HFF-Myc (cell line): ENCODE measurements around the gene PRKCA.
"Not testable (repeated sequence)": the region's sequence is repeated elsewhere in the genome, so short reads cannot be mapped to it uniquely, and the experiment has no call there.

ENCODE experiments used
- DNase-seq: peaks from one replicate; pipeline ENCODE4 v3.0.0-alpha.2; 2011; ENCODE audit warnings: low read depth; ENCODE audit errors: extremely low read depth
- H3K4me3 ChIP-seq: replicated peaks from 2 replicates; pipeline ENCODE4 v1.5.1; 2011; ENCODE audit warnings: low read depth, mild to moderate bottlenecking, control low read depth, low read length
- TF ChIP-seq, protein P1 (sequence below): IDR thresholded peaks from 2 replicates; pipeline ENCODE4 v1.5.1; 2012; ENCODE audit warnings: mild to moderate bottlenecking, low read depth, low read length, control low read depth; ENCODE audit errors: missing control alignments

Gene PRKCA

DNA sequence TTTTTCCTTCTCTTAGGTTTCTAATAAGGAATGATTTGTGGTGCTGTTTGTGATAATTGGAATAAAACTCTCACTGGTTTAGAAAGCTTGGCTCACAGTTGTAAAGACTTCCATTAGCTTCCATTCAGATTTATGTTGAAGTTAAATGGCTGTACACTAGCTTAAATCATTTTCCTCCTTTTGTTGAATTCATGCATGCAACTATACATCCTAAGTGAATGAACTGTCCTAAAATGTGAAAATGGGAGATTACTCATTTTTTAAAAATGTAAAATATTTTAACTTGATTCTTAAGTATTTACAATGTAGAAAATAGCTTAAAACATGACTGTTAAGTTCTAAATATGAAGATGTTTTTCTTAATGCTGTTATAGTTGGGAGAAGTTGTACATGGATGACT, 15.2 kb downstream of the PRKCA start:
- TF ChIP-seq, protein P1, sequence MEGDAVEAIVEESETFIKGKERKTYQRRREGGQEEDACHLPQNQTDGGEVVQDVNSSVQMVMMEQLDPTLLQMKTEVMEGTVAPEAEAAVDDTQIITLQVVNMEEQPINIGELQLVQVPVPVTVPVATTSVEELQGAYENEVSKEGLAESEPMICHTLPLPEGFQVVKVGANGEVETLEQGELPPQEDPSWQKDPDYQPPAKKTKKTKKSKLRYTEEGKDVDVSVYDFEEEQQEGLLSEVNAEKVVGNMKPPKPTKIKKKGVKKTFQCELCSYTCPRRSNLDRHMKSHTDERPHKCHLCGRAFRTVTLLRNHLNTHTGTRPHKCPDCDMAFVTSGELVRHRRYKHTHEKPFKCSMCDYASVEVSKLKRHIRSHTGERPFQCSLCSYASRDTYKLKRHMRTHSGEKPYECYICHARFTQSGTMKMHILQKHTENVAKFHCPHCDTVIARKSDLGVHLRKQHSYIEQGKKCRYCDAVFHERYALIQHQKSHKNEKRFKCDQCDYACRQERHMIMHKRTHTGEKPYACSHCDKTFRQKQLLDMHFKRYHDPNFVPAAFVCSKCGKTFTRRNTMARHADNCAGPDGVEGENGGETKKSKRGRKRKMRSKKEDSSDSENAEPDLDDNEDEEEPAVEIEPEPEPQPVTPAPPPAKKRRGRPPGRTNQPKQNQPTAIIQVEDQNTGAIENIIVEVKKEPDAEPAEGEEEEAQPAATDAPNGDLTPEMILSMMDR, result no peak
- H3K4me3 ChIP-seq, result no peak overlapping the region
- DNase-seq, result no peak

DNA sequence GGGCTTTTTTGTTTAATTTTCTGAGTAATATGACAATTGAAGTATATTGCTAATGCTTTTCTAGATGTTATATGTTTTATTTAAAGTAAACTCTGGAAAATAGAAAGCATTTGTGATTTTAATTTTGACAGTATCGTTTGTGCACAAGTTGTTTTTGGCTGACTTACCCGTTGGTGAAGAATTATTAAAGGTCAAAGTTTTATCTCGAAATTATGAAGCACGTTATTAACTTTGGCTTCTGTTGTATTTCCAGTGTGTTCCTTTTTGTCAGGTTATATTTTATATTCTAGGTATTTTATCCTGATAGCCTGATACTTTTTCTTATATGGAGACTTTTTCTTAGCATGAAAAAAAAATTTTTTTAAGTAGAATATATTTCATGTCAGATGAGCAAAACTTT, 16.8 kb downstream of the PRKCA start:
- no peak overlapping the region for H3K4me3 ChIP-seq
- TF ChIP-seq, protein P1, result no peak
- DNase-seq, result no peak

DNA sequence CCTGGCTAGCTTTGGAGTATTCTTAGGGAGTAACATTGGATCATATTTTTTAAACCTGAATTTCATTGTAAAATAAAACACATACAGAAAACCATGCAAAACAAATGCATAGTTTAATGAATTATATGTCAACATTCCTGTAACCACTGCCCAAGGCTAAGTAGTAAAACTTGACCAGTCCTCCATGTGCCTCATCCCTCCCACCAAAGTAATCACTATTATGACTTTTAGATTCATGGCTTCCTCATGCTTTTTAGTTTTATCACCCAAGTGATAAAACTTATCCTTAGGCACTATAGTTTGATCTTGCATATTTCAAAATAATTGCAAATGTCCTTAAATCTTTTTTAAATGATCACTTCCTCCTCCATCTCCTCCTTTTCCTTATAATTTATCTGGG, 20.4 kb downstream of the PRKCA start:
- no peak for DNase-seq
- H3K4me3 ChIP-seq, result no peak overlapping the region
- TF ChIP-seq, protein P1, result no peak

DNA sequence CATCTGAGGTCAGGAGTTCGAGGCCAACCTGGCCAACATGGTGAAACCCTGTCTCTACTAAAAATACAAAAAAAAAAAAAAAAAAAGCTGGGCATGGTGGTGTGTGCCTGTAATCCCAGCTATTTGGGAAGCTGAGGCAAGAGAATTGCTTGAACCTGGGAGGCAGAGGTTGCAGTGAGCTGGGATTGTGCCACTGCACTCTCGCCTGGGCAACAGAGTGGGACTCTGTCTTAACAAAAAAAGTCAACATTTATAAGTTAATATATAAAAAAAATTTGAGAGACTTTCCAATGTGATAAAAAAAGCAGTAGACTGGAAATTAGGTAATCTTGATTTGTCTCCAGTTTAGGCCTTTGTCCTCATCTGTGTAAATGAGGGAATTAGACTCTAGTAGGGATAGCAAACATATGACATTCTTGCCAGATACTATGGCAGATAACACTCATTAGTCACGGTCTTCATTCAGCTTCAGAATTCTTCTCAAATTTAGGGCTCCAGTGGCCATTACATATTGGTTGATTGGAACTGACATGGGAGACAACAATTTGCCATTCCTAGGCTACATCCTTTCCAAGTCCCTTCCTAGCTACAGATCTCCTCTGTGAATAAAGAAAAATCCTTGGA, 22.1 kb downstream of the PRKCA start:
- H3K4me3 ChIP-seq, DNase-seq: not testable (repeated sequence)

DNA sequence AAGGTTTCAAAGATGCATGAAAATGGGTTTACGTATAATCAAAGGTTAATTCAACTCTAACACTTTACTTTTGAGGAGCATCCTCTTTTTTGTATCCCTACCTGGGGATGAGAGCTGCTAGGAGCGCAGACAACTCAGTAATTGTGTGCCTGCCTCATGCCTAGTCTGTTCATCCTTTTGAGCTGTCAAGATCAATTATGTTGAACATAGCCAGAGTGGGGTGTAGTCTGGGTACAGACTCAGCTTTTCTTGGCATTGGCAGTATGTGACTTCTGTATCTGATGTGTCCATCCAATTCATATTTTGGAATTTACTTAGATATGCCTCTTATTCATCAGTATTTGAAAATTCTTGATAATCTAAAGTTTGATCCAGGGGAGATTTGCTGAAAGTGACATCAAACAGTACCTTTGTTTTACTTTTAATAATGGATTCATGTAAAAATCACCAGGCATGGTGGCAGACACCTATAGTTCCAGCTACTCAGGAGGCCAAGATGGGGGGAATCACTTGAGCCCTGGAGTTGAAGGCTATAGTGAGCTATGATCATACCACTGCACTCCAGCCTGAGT, 24.1 kb downstream of the PRKCA start:
- no peak overlapping the region for H3K4me3 ChIP-seq
- DNase-seq, result no peak
- TF ChIP-seq, protein P1, result no peak

DNA sequence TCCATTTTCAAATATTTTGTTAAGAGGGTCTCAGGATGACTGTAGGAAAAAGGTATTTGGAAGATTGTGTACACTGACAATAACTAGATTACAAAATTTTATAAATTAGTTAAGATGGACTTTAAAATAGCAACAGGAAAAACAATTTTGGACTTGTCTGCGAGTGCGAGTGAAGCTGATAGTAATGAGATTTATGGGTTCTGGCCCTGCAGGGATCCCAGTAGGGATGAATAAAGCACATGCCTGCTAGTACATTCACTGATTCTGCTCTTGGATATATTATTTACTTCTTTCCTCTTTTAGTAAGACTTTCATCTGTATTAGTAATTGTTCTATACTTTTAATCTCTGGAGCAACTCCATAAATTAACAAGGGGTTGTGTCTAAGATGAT, 28.2 kb downstream of the PRKCA start:
- DNase-seq, result no peak
- TF ChIP-seq, protein P1, result no peak
- H3K4me3 ChIP-seq, result no peak overlapping the region

DNA sequence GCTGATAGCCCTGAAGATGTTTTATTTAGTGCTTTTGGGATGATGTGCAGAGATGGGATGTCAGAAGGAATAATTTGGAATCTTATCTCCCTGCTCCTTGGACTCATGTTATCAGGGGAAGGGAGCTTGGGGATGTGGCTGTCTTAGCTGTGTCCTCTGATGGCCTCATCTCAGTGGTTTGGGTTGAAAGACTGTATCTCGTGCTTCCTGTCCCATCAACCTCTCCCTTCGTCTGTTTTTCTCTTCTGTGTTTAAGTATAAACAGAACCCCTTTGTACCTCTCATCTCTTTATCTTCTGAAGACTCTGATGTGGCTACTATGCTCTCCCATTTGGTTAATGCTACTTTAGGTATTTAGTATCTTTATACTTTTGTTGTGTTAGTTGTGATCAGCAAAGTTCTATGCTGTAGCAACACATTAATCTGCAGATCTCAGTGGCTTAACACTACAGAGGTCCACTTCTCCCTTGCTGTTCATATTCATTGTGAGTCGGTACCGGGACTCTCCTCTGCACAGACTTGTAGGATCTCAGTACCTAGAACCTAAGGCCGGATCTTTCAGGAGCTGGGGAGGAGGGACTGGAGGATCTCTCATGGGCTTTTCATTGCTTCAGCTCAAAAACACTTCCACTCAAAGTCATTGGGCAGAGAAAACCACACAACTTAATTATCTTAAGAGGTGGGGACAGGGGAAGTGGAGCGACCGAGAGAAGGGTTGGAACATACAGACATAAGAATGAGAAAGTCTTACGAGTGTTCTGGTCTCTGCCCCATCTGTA, 28.8 kb downstream of the PRKCA start:
- DNase-seq, result no peak
- TF ChIP-seq, protein P1, result no peak
- no peak overlapping the region for H3K4me3 ChIP-seq
